GM21360 (cell line): ENCODE measurements around the gene MITF.
"Not testable (repeated sequence)": the region's sequence is repeated elsewhere in the genome, so short reads cannot be mapped to it uniquely, and the experiment has no call there.

ENCODE experiments used
- ATAC-seq: cut with Tn5 transposase; IDR thresholded peaks from one replicate; pipeline ENCODE4 v1.9.1; 2021; ENCODE audit warnings: mild to moderate bottlenecking, moderate library complexity; ENCODE audit not compliant: unreplicated experiment

MITF gene

GRCh38 chr3:69784954-69785514 lies 45.8 kb downstream of the MITF start:
- no peak for ATAC-seq

DNA sequence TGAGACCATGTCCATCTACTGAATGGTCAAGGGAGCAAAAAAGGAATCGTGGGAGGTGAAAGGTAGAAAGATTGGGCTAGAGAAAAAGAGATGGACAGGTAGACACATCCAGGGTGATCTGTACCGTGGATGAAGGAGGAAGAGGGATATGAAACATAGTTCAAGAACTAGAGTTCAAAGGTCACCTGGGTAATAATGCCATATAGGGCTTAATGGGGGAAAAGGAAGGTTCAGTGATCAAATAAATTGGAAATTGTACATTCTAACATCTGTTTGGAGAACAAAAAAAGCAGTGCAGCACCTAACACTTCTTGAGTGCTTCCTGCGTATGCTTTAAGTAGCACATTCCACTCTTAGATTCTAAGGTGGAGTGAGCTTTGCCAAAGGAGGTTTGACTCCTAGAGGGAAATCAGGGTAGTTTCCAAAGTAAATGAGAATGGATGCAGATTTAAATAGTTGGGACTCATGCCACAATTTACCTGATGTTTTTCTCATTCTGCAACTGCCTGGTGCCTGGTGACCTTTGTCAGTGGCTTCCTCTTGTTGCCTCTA lies 46.6 kb downstream of the MITF start:
- ATAC-seq: no peak

DNA sequence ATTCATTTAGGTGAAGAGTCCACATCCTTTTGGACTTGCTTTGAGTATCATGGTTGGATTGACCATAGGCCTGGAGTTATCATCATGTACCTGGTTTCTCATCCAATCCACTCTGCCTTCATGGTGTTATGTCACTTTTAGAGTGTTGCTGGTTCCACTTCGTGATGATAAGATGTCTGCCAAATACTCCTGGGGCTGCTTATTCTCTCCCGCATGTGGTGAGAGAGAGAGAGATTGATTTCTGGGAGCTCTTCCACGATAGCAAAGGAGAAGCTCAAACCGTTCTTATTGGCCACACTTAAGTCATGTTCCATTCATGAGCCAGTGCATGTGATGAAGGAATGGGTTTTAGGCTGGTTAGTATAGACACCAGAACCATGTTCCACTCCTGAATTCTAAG lies 47.6 kb downstream of the MITF start:
- no peak for ATAC-seq

- no peak for ATAC-seq
Measured at GRCh38 chr3:69787436-69788168, 48.3 kb downstream of the MITF start.

DNA sequence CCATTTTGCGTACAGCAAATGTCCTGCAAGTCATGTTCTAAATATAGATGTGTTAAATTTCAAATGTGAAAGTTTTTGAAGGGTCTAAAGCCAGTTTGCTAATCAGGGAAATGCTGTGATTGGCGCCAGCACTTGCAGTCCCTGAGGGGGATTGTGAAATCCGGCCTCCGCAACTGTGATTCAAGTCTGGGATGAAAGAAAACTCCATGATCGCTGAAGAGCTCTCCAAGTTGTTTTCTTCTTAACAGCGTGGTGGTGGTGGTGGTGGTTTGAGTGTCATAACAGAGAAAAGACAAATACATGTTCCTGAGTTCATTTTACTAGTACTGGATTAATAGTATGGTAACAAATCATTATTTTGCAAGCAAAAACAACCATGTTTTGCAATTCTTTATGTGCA lies 51.8 kb downstream of the MITF start:
- ATAC-seq: no peak

GRCh38 chr3:69791919-69792399 lies 52.7 kb downstream of the MITF start:
- no peak for ATAC-seq

DNA sequence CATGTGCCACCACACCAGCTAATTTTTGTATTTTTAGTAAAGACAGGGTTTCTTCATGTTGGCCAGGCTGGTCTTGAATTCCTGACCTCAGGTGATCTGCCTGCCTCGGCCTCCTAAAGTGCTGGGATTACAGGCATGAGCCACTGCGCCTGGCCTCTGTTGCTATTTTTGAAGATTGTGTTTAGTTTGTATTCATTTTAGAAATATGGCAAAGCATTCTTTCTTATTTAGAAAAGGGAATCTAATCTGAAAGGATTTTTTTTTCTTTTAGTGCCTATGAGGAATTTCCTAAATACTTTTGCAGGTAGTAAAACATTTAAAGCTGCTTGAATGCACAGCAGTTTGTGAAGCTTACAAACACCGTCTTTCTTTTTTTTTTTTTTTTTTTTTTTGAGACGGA lies 56.9 kb downstream of the MITF start:
- ATAC-seq: not testable (repeated sequence)

- ATAC-seq: no peak
Measured at GRCh38 chr3:69803681-69804270, 64.5 kb downstream of the MITF start.

- ATAC-seq: no peak
Measured at GRCh38 chr3:69805491-69805890, 66.2 kb downstream of the MITF start.

DNA sequence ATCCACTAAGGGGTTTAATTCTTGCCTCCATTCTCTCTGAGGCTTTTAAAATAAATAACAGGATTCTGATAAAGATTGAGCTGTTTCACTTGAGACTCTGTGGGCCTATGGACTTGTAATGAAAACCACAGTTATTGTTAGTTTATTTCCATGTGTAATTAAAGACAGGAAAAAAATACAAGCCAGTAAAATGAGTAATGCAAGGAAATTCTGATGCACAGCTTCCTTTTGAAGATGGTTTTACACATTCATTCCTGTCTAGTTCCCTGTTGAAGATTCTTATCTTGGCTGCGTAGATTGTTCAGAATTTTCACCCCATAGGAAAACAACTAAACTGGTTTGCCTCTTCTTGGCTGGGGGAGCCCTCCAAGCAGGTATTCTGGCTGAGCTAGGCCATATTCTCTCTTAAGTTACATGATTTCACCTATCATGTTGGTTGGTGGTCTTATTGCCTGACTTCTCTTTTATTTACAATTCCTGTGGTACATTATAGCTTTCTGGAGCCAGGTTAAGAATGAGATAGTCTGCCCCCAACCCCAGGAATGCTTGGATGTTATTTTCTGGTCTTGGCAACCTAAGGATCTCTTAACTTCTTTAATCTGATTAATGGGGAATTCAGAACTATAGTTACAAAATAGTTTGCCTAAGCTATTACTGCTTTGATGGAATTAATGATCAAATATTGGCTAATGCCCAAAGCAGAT lies 67.6 kb downstream of the MITF start:
- no peak for ATAC-seq

DNA sequence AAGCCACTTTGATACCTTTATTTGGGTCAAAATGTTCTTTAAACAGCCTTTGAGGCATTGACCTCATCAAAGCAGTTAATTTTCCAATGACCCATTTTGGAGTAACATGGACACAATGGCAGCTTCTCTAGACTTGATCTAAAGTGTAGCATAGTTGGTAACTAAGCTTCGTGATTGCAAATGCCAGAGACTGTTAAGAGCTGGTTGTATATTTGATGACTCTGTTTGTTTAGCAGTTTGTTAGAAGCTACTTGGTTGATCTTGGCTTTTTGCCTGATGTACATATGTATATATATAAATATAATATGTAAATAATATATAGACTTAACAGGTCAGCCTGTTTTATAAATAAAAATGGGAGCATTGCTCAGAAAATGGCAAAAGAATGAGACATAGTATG lies 68.4 kb downstream of the MITF start:
- no peak for ATAC-seq

- ATAC-seq: no peak
Measured at GRCh38 chr3:69809076-69809835, 70.0 kb downstream of the MITF start.

GRCh38 chr3:69811452-69812401 lies 72.5 kb downstream of the MITF start:
- ATAC-seq: no peak

DNA sequence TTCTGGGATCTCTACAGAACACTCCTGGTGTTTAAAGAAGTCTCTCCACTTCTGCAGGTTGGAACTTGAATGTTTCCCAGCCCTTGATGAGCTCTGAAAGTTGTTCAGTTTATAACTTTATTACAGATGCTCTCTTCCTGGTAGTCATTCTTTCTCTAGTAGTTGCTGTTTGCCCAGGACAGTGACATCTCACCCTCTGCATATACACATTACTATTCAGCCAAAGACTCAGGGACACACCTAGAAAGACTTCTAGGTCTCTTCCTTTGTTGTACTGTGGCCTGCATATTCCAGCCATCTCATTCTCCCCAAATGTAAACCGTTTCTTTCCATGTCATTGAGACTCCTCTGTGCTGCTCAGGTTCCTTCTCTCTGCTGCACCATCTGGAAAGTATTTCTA lies 76.7 kb downstream of the MITF start:
- no peak for ATAC-seq

DNA sequence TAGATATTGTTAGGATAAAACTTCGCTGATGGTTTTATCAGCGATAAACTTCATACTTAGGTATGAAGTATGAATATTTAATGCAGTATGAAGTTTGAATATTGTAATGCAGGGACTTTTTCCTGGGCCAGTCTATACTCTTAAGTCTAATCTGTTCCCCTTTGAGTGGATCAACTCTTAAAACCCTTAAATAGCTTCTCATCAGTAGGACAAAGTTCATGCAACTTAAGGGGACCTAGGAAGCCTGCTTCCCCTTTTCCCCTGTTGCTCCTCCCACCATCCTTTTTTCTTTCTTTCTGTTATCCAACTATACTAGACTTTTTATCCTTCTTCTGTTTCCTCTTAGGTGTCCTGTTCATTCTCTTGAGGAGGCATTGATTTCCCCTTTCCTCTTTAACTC lies 78.7 kb downstream of the MITF start:
- ATAC-seq: no peak

DNA sequence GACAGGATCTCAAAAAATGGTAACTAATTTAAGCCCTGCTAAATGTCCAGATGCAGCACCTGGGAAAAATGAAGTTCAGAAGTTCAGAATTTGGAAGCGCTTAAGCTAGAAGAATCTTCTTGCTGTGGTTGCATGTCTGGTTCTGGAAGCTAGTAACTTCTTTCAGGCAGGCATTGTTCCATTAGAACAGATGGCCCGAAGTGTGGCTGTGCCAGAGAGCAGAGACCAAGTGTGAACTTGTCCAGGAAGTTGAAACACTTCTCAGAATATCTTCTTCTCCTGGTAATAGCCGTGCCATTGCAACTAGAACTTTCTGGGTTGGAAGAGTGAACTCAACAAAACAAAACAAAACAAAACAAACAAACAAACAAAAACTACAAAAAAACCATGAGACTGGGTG lies 80.0 kb downstream of the MITF start:
- no peak for ATAC-seq

GRCh38 chr3:69821133-69821532 lies 81.9 kb downstream of the MITF start:
- ATAC-seq: no peak

GRCh38 chr3:69823743-69824142 lies 84.5 kb downstream of the MITF start:
- ATAC-seq: no peak

- no peak for ATAC-seq
Measured at GRCh38 chr3:69825446-69825845, 86.2 kb downstream of the MITF start.

- no peak for ATAC-seq
Measured at GRCh38 chr3:69827127-69827526, 87.9 kb downstream of the MITF start.
